Renal pelvis (tissue), 4 donors: ENCODE measurements around the gene NCOA1. TPM values are rescaled to one million over a fixed set of nuclear protein-coding genes. Genes with fewer than 3 reads are reported as not detected.
"Not testable (repeated sequence)": the region's sequence is repeated elsewhere in the genome, so short reads cannot be mapped to it uniquely, and the experiment has no call there.

Source experiments
- DNase-seq: peaks from one replicate; pipeline ENCODE4 v3.0.0-alpha.2; 2013
- polyA plus RNA-seq, 3 donors: library from polyadenylated mRNA; unstranded; fragments of 120-200 nt; gene quantifications; one replicate each; pipeline ENCODE4 v1.2.1, GENCODE V29; 2013; ENCODE audit not compliant: insufficient read length in 3 of 3

The NCOA1 gene
- polyA plus RNA-seq, 3 donors: 42.1 to 43.5 (median 42.9) TPM

DNA sequence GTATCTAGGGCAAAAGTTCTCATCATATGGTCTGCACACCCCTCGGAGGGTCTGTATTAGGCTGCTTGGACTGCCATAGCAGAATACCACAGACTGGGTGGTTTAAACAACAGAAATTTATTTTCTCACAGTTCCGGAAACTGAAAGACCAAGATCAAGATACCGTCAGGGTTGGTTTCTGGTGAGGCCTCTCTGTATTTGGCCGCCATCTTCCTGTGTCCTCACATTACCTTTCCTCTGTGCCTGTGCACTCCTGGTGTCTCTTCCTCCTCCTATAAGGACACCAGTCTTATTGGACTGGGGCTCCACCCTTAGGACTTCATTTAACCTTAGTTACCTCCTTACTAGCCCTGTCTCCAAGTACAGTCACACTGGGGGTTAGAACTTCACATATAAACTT lies 132.5 kb downstream of the NCOA1 start:
- DNase-seq: no peak

GRCh38 chr2:24625728-24626127 lies 134.7 kb downstream of the NCOA1 start:
- DNase-seq: no peak

DNA sequence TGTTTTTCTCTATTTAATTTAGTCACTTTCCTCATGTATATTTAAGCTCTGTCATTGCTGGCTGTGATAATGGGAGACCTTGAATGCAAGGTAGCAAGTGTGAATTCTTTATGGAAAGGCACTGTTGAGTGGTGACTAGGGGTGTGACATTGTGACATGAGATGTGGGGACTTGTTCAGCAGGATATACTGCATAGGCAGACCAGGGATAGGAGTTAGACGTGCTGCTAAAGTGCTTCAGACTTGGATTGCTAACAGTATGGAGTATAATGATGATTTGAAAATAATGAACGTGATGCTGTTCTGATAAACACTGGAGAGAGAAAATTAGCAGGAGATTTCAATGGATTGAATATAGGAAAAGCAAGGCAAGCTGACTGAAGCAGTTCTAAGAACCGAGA lies 135.1 kb downstream of the NCOA1 start:
- no peak for DNase-seq

DNA sequence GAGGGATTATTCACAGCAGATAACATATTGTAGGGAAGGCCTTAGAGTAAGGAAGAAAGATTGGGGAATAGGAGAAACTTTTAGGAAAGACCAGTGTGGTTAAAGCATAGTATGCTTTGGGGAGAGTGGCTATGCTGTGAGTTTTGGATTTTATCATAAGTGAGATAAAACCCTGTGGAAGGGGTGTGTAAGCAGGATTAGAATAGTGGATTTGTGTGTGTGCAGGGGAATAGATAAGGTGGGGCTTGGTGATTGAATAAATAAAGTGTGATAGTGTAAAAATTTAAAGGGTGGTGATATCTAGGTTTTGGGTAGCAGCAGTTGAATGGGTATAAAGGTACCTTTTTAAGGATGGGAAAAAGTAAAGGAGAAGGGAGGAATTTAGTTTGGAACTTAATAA lies 137.7 kb downstream of the NCOA1 start:
- no peak for DNase-seq

GRCh38 chr2:24632172-24632571 lies 141.1 kb downstream of the NCOA1 start:
- no peak for DNase-seq

DNA sequence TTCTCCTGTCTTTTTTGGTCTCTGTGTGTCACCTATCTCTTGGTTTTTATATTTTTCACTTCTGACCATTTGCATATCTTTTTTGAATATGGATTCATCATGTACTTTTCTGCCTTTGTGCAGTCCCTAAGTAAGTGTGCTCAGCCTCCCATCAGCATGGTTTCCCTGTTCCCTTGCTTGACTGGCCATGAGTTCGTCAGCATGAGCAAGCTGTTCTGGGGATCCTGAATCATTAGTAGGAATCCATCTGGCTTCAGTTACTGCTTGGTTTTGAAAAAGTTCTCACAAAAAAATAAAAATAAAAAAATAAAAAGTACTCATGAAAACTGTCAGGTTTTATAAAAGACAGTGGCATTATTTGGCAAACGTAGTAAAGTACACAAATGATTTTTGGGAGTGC lies 144.1 kb downstream of the NCOA1 start:
- DNase-seq: no peak

GRCh38 chr2:24638568-24638967 lies 147.5 kb downstream of the NCOA1 start:
- DNase-seq: no peak

GRCh38 chr2:24642351-24642750 lies 151.3 kb downstream of the NCOA1 start:
- DNase-seq: no peak

- no peak for DNase-seq
Measured at GRCh38 chr2:24643051-24643450, 152.0 kb downstream of the NCOA1 start.

DNA sequence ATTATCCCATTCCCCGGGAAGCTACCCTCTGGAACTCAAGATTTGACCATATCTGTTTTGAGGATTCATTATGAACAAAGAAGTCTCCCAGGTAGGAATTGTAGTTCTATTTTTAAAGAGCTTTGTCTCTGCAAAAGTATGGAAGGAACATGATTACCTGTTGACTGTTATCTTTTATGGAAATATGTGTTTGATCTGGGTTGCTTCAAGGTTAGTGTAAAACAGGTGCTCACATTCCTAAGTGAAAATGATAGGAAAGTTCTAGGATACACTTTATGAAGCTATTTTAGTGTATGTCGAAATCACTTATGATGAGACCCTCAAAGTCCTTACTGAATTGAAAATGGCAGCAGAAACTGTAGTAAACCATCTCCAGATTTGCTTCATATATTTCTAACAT lies 153.0 kb downstream of the NCOA1 start:
- DNase-seq: no peak

DNA sequence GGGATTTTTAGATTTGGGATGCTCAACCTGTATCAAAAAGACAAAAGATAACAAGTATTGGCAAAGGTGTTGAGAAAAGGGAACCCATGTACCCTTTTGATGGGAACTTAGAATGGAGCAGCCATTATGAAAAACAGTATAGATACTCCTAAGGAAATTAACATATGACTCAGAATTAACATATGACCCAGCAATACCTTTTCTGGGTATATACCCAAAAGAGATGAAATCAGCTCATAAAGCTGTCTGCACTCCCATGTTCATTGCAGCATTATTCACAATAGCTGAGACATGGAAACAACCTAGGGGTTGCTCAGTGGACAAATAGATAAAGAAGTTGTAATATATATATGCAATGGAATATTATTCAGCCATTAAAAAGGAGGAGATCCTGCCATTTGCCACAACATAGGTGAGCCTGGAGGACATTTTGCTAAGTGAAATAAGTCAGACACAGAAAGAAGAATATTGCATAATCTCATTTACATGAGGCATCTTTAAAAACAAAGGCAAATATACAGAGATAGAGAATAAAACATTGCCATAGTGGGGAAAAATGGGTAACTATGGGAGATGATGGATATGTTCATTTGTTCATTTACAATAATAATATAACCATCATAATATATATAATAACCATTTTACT lies 160.1 kb downstream of the NCOA1 start:
- DNase-seq: no peak

- no peak for DNase-seq
Measured at GRCh38 chr2:24651643-24652003, 160.6 kb downstream of the NCOA1 start.

- DNase-seq: no peak
Measured at GRCh38 chr2:24652265-24653182, 161.5 kb downstream of the NCOA1 start.

DNA sequence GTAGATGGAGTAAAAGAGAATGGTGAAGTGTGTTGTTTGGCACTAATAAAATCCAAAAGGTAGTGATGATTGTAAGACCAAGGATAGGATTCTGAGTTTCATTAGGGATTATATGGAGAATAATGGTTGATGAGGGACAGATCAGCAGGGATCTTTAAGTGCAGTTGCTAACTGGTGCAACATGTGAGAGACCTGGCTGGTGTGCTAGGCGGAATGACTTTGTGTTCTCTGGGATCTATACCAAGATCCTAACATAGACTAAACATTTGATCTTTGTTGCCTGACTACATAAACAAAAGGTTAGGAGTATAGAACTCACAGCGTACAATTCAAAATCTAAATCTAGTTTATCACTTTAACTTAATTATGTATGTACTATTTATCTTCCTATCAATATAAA lies 166.8 kb downstream of the NCOA1 start:
- no peak for DNase-seq

DNA sequence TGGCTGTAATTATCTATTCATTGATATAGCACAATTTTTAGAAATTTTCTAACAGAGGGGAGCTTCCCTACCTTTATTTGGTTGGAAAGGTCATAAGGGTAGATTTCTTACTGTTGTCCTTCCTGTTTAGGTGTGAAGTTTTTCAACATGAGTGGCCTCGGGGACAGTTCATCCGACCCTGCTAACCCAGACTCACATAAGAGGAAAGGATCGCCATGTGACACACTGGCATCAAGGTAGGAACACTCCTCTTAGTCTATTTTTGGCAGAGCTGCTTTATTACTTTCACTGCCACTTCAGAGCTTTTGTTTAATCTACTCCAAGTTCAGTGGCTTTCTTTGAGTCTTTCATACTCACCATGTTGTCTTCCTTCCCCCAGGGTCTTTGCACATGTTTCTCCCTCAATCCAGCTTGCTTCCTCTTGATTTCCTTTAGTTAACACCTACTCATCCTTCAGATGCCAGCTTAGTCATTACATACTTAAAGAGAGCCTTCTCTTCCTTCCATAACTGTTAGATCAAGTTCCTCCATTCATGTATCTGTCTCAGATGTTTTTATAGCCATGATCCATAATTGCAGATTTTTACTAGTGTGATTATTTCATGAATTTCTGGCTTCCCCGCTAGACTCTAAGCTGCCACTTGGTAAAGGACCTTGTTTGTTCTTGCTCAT lies 167.6 kb downstream of the NCOA1 start:
- DNase-seq: no peak

GRCh38 chr2:24659862-24660261 lies 168.8 kb downstream of the NCOA1 start:
- DNase-seq: no peak

GRCh38 chr2:24667542-24667941 lies 176.5 kb downstream of the NCOA1 start:
- no peak for DNase-seq

DNA sequence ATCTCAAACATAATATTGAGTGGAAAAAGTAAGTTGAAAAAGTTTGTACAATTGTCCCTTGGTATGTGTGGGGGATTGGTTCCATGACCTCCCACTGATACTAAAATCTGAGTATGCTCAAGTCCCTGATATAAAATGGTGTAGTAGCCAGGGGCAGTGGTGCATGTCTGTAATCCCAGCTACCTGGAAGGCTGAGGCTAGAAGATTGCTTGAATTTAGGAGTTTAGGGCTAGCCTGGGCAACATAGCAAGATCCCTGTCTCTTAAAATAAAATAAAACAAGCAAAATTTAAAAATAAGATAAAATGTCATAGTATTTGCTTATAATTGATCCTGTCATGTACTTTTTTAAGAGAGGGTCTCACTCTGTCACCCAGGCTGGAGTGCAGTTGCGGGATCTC lies 180.2 kb downstream of the NCOA1 start:
- DNase-seq: no peak

DNA sequence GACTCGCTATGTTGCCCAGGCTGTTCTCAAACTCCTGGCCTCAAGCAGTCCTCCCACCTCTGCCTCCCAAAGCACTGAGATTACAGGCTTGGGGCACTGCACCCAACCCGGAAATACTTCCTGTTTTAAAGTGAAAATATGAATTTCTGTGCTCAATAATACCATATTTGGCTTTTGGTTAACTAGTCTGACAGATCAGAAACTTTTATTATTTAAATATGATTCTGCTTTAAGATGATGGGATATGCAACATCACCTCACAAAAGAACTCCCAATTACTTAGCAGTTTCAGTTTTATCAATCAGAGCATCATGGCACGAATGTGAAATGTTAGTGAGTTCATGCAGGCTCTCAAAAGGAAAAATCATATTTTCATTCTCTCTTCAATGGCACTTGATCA lies 181.5 kb downstream of the NCOA1 start:
- no peak for DNase-seq

- DNase-seq: no peak
Measured at GRCh38 chr2:24675338-24675737, 184.3 kb downstream of the NCOA1 start.

DNA sequence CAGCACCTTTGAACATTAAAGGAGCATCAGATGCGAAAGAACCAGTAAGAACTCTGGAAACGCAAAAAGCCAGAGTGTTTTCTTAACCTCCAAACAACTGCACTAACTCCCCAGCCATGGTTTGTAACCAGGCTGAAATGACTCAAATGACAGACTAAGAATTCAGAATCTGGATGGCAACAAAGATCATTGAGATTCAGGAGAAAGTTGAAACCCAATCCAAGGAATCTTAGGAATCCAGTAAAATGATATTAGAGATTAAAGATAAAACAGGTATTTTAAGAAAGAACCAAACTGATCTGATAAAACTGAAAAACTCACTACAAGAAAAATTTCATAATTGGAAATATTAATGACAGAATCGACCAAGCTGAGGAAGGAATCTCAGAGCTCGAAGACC lies 185.4 kb downstream of the NCOA1 start:
- DNase-seq: no peak

GRCh38 chr2:24678066-24678465 lies 187.0 kb downstream of the NCOA1 start:
- not testable (repeated sequence) for DNase-seq

DNA sequence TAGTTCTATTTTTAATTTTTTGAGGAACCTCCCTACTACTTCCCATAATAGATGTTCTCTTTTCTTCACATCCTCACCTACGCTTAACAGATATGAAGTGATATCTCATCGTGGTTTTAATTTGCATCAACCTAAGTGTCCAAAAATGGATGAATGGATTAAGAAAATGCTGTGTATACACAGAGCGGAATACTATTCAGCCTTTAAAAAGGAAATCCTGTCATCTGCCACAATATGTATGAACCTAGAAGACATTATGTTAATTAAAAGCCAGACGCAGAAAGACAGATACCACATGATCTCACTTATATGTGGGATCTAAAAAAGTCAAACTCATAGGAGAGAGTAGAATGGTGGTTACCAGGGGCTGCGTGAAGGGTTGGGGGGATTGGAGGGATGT lies 189.1 kb downstream of the NCOA1 start:
- DNase-seq: no peak
